ENCODE measurements around the gene CAPN5. TPM values are rescaled to one million over a fixed set of nuclear protein-coding genes. Genes with fewer than 3 reads are reported as not detected.
A peak's percentile ranks its signal among the peaks of the same experiment; 100 is the strongest.
"Not testable (repeated sequence)": the region's sequence is repeated elsewhere in the genome, so short reads cannot be mapped to it uniquely, and the experiment has no call there.

Gene CAPN5
- total RNA-seq, 1 donor from 2014 or later, result 4.0 TPM

- intact Hi-C loops (cut with DNase I), result no loop called here
- no peak for DNase-seq (ENCODE audit: low spot score)
Observed at GRCh38 chr11:77040401-77040777, 26.4 kb upstream of the CAPN5 start.

- no peak for DNase-seq (ENCODE audit: low spot score)
- intact Hi-C loops (cut with DNase I), result no loop called here
Observed at GRCh38 chr11:77040889-77041288, 25.9 kb upstream of the CAPN5 start.

DNA sequence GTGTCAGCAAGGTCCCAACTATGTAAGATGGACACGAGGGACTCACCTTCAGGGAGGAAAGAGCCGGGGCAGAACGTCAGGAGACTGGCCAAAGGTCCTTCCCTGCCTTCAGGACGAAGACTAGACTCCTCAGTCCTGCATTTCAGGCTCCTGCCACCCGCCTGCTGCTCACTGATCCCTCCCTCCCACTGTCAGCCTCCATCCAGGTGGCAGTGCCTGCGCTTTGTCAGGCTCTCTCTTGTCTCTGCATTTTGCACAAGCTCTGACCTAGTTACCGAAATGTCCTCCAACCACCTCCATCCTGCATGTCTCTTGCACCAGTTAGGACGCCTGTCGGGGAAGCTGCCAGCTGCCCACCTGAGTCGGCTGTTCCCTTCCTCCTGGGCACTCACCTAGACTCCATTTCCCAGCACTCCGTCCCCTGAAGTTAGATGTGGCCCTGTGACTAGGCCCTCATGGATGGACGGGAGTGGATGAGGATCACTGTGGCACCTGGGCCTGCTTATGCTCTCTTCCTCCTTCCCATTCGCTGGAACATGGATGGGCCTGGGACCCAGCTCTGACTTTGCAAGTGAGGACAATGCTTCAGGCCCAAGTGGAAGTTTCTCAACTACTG, 24.6 kb upstream of the CAPN5 start:
- no peak for DNase-seq (ENCODE audit: low spot score)
- intact Hi-C loops (cut with DNase I), result no loop called here

- DNase-seq (ENCODE audit: low spot score), result no peak
- intact Hi-C loops (cut with DNase I), result no loop called here
Observed at GRCh38 chr11:77044356-77044755, 22.4 kb upstream of the CAPN5 start.

DNA sequence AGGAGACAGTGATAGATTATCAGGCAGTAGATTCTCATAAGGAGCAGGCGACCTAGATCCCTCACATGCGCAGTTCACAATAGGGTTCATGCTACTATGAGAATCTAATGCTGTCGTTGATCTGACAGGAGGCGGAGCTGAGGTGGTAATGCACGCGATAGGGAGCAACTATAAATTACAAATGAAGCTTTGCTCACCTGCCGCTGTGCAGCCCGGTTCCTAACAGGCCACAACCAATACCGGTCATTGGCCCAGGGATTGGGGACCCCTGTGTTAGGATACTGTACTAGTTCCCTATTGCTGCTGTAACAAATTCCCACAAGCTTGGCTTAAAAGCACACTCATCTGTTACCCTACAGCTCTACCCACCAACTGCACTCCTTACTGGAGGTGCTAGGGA, 21.9 kb upstream of the CAPN5 start:
- intact Hi-C loops (cut with DNase I), result loop anchor here (5.0 kb wide), 1 partner anchor 238 kb away; no protein-coding TSS in a partner anchor
- DNase-seq (ENCODE audit: low spot score), result no peak

DNA sequence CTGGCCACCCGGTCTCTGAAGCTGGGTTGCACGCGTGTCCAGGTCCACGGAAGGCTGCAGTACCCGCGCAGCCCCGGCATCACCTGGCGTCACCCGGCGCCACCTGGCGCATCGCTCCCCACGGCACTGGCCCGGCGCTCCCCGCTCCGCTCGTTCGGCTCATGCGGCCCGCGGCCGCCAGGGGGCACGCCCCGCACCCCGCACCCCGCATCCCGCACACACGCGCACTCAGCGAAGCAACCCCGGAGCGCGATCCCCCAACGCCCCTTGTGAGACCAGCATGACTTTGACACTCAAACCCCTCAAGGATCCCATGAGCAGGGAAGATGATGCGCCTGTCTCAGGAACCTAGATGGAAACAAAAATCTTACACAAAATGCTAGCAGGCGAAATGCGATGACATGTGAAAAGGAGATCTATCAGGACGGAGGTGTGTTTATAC, 20.7 kb upstream of the CAPN5 start:
- no peak for DNase-seq (ENCODE audit: low spot score)
- intact Hi-C loops (cut with DNase I), result loop anchor here (5.0 kb wide), 1 partner anchor 239 kb away; no protein-coding TSS in a partner anchor

- intact Hi-C loops (cut with DNase I), result loop anchor here (1.0 to 5.0 kb wide), 2 partner anchors 44 to 240 kb away; no protein-coding TSS in a partner anchor
- DNase-seq (ENCODE audit: low spot score), result peak; percentile 64
Observed at GRCh38 chr11:77047007-77047927, 19.5 kb upstream of the CAPN5 start.

GRCh38 chr11:77047928-77048446, 18.8 kb upstream of the CAPN5 start:
- intact Hi-C loops (cut with DNase I), result loop anchor here (1.0 to 5.0 kb wide), 2 partner anchors 43 to 241 kb away; no protein-coding TSS in a partner anchor
- not testable (repeated sequence) for DNase-seq (ENCODE audit: low spot score)

DNA sequence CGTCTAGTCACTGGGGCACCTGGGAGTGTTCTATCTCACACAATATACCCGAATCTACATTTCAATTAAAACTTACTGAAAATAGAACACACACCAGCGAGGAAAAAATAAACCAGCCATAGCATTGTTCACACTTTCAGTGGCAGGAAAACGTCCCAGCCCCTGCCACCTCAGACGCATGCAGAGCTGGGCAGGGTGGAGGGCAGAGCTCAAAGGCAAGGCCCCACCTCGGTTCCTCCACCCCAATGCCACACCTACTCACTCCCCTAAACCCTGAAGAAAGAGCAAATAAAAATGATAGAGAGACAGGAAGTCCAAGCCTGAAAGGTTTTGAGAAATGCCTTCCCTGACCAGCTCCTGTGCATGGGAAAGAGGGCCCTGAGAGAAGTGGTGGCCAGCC, 17.7 kb upstream of the CAPN5 start:
- DNase-seq (ENCODE audit: low spot score), result no peak
- intact Hi-C loops (cut with DNase I), result loop anchor here (5.0 kb wide), 1 partner anchor 242 kb away; no protein-coding TSS in a partner anchor

GRCh38 chr11:77051511-77051910, 15.3 kb upstream of the CAPN5 start:
- DNase-seq (ENCODE audit: low spot score), result no peak
- intact Hi-C loops (cut with DNase I), result no loop called here

DNA sequence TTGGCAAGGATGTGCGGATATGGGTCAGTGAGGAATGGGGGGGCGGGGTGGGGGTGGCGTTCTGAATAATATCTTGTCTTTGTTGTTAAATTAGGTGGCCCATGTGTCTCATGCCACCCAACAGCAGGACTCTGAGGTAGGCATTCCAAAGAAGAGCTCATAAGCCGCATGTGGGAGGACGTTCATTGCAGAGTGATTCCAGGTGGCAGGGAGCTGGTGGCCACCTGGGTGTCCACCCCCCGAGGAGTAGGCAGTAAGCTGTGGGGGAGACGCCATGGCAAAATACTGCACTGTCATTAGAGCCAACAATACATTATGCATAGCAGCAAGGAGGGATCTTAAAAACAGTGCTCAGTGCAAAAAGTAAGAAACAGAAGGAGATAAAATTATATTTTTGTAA, 14.3 kb upstream of the CAPN5 start:
- no peak for DNase-seq (ENCODE audit: low spot score)

GRCh38 chr11:77053217-77054015, 13.4 kb upstream of the CAPN5 start:
- peak; percentile 53 for DNase-seq (ENCODE audit: low spot score)
- intact Hi-C loops (cut with DNase I), result no loop called here

More for the DNA sequence above, 14.3 kb upstream of the CAPN5 start:
- intact Hi-C loops (cut with DNase I), result no loop called here

DNA sequence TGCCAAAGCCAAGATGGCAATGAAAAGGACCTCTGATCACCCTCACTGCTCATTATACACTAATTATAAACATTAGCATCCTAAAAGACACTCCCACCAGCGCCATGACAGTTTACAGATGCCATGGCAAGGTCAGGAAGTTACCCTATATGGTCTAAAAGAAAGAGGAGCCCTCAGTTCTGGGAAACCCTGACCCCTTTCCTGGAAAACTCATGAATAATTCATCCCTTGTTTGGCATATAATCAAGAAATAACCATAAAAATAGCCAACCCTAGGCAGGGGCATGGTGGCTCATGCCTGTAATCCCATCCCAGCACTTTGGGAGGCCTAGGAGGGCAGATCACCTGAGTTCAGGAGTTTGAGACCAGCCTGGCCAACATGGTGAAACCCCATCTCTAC, 12.7 kb upstream of the CAPN5 start:
- intact Hi-C loops (cut with DNase I), result no loop called here
- DNase-seq (ENCODE audit: low spot score), result no peak

DNA sequence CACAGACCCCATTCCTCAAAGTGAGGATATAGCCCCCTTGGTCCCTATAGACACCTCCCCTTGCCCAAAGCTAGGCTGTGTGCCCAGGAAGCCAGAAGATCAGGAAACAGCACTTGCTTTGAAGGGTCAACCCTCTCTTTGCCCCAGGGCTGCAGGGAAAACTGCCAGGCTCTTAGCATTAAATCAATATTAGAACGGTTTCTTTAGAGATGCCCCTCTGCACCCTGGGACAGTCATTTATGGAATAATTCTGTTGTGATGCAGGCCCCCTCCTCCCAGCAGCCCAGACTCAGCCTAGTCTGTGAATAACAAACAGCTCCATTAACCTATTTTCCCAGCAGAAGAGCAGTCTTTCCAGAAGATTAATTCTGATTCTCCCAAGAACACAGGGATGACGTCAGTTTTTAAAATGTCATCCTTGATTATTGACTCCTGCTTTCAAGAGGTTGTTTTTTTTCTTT, 11.6 kb upstream of the CAPN5 start:
- intact Hi-C loops (cut with DNase I), result no loop called here
- DNase-seq (ENCODE audit: low spot score), result no peak

DNA sequence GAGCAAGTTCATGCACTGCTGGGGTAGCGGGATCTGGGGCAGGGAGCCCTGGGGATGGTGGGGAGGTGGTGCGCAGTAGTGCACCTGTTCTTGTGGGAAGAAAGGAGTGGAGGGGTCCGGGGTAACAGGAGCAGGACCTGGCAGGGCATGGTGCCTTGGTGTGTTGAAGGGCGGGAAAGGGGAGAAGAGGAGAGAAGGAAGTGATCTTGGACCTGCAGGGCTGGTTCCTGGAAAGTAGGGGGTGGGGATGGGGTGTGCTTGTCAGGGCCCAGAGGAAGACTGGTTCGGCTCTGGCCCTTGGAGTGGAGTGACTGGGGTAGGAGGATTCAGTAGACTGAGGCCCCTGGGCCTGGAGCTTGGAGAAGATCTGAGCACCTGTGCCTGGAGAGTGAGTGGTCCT, 10.9 kb upstream of the CAPN5 start:
- intact Hi-C loops (cut with DNase I), result no loop called here

DNA sequence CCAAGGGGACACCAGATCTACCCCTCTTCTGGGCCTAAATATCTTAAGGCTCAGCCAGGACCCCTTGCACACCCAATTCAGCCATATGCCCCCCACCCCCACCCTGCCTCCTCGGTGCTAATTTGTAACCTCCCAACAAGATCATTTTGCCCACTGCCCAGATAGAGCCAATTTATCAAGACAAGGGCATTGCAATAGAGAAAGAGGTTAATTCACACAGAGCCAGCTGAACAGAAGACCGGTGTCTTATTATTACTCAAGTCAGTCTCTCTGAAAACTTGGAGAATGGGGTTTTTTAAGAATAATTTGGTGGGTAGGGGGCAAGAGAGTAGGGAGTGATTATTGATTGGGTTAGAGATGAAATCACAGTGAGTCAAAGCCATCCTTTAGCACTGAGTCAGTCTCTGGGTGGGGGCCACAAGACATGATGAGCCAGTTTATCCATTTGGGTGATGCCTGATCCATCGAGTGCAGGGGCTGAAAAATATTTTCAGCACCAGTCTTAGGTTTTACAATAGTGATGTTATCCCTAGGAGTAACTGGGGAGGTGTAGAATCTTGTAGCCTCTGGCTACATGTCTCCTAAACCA, 9.9 kb upstream of the CAPN5 start:
- intact Hi-C loops (cut with DNase I), result no loop called here
- DNase-seq (ENCODE audit: low spot score), result no peak

More for the DNA sequence above, 10.9 kb upstream of the CAPN5 start:
- peak; percentile 67 for DNase-seq (ENCODE audit: low spot score)

DNA sequence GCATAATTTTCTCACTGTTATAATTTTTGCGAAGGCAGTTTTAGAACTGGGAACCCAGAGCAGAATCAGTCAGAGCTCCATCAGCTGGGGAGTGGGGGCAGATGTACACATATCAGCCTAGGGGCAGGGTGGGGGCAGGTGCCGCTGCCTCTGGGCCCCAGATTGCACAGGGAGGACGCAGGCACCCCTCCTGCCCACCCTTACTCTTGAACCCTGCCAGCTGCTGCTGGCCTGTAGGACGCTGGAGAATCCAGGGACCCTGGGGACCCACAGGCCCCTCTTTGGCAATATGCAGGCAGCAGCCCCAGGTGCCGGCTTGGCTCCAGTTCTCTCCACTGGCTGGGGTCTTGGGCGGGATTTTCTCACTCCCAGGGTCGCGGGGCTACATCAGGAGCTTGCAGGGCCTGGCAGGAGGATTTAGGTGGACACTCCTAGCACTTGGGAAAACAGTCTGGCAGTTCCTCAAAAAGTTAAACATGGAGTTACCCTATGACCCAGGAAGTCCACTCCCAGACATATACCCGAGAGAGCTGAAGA, 8.8 kb upstream of the CAPN5 start:
- intact Hi-C loops (cut with DNase I), result no loop called here
- DNase-seq (ENCODE audit: low spot score), result peak; percentile 73

DNA sequence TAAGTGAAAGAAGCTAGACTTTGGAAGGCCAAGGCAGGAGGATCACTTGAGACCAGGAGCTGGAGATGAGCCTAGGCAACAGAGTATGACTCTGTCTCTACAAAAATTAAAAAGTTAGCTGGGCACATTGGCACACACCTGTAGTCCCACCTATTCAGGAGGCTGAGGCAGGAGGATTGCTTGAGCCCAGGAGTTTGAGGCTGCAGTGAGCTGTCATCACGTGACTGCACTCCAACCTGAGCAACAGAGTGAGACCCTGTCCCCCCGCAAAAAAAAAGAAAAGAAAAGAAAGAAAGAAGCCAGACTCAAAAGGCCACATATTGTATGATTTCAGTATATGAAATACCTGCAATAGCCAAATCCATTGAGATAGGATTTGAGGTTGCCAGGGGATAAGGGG, 7.9 kb upstream of the CAPN5 start:
- DNase-seq (ENCODE audit: low spot score), result no peak
- intact Hi-C loops (cut with DNase I), result no loop called here

GRCh38 chr11:77059806-77060205, 7.0 kb upstream of the CAPN5 start:
- intact Hi-C loops (cut with DNase I), result no loop called here
- DNase-seq (ENCODE audit: low spot score), result no peak

Measured in cardiac septum (tissue), 1 donor.